GM21367 (cell line): ENCODE results near the gene CFAP57.
A peak's percentile ranks its signal among the peaks of the same experiment; 100 is the strongest.
"Not testable (repeated sequence)": the region's sequence is repeated elsewhere in the genome, so short reads cannot be mapped to it uniquely, and the experiment has no call there.

Source experiments
- ATAC-seq: cut with Tn5 transposase; IDR thresholded peaks from one replicate; pipeline ENCODE4 v1.9.1; 2021; ENCODE audit not compliant: unreplicated experiment

CFAP57 gene

GRCh38 chr1:43172527-43172972, 420 bp downstream of the CFAP57 start:
- peak; percentile 59 for ATAC-seq

GRCh38 chr1:43174873-43175272, 2.7 kb downstream of the CFAP57 start:
- no peak for ATAC-seq

- ATAC-seq: no peak
These were observed 5.6 kb downstream of the CFAP57 start for GRCh38 chr1:43177691-43178090.

GRCh38 chr1:43184388-43184787, 12.3 kb downstream of the CFAP57 start:
- ATAC-seq: no peak

- ATAC-seq: no peak
These were observed 12.9 kb downstream of the CFAP57 start for GRCh38 chr1:43184995-43185394.

- ATAC-seq: no peak
These were observed 16.0 kb downstream of the CFAP57 start for GRCh38 chr1:43188106-43188505.

GRCh38 chr1:43194509-43194908, 22.4 kb downstream of the CFAP57 start:
- ATAC-seq: no peak

- no peak for ATAC-seq
These were observed 25.4 kb downstream of the CFAP57 start for GRCh38 chr1:43197343-43198127.

GRCh38 chr1:43199093-43199726, 27.1 kb downstream of the CFAP57 start:
- ATAC-seq: no peak

GRCh38 chr1:43203859-43204258, 31.7 kb downstream of the CFAP57 start:
- ATAC-seq: no peak

- no peak for ATAC-seq
These were observed 32.3 kb downstream of the CFAP57 start for GRCh38 chr1:43204394-43204793.

GRCh38 chr1:43205671-43206070, 33.5 kb downstream of the CFAP57 start:
- no peak for ATAC-seq

- ATAC-seq: no peak
These were observed 34.6 kb downstream of the CFAP57 start for GRCh38 chr1:43206600-43207228.

GRCh38 chr1:43207229-43207853, 35.2 kb downstream of the CFAP57 start:
- ATAC-seq: no peak

- ATAC-seq: not testable (repeated sequence)
These were observed 36.1 kb downstream of the CFAP57 start for GRCh38 chr1:43208277-43208676.

- no peak for ATAC-seq
These were observed 42.6 kb downstream of the CFAP57 start for GRCh38 chr1:43214501-43215444.

GRCh38 chr1:43217747-43218146, 45.6 kb downstream of the CFAP57 start:
- no peak for ATAC-seq

GRCh38 chr1:43220905-43221778, 49.0 kb downstream of the CFAP57 start:
- ATAC-seq: peak; percentile 50

GRCh38 chr1:43221797-43222196, 49.7 kb downstream of the CFAP57 start:
- ATAC-seq: no peak
